Left lung (tissue), 10 donors: ENCODE results near the gene RPL38. TPM values are rescaled to one million over a fixed set of nuclear protein-coding genes. Genes with fewer than 3 reads are reported as not detected.

ENCODE experiments used
- ATAC-seq: fragments of 200-7000 bp; cut with Tn5 transposase; one replicate; pipeline ENCODE4 v1.9.1; 2020; ENCODE audit warnings: moderate library complexity
- DNase-seq, 4 donors: peaks; one replicate each; pipeline ENCODE4 v3.0.0-alpha.2; 2013 to 2020
- H3K27ac ChIP-seq, 2 donors: fragments of 200-600 bp; sonication (generic) in 1 of 2; one replicate each; pipeline versions ENCODE4 v1.5.0 to v1.8.0; 2020 to 2021
- H3K27me3 ChIP-seq, 2 donors: fragments of 200-600 bp; sonication (generic) in 1 of 2; one replicate each; pipeline versions ENCODE4 v1.5.0 to v1.8.0; 2020 to 2021
- H3K36me3 ChIP-seq, 2 donors: fragments of 200-600 bp; sonication (generic) in 1 of 2; one replicate each; pipeline versions ENCODE4 v1.5.0 to v1.8.0; 2020 to 2021
- H3K4me1 ChIP-seq, 2 donors: fragments of 200-600 bp; one replicate each; pipeline ENCODE4 v1.8.0; 2021
- H3K4me3 ChIP-seq, 2 donors: fragments of 200-600 bp; sonication (generic) in 1 of 2; one replicate each; pipeline versions ENCODE4 v1.5.0 to v1.8.0; 2020 to 2021; ENCODE audit warnings: mild to moderate bottlenecking in 1 of 2
- H3K9me3 ChIP-seq, 2 donors: fragments of 200-600 bp; sonication (generic) in 1 of 2; one replicate each; pipeline versions ENCODE4 v1.5.0 to v1.8.0; 2020 to 2021
- intact Hi-C, 2 donors: fragments of 100-400 bp; cut with DNase I; formaldehyde crosslinking; loops; one replicate each; pipeline versions ENCODE4 v1.11.2 to v1.14.2; 2022
- polyA plus RNA-seq, 6 donors: library from polyadenylated mRNA; unstranded; fragments of 120-200 nt; gene quantifications; one replicate each; pipeline ENCODE4 v1.2.1, GENCODE V29; 2013; ENCODE audit not compliant: insufficient read length in 6 of 6
- total RNA-seq, 2 donors: library from RNA; stranded (reverse); fragmentation: NEBNext Ultra II Directional; extraction: Animal tissue kit (Norgen Biotek cat#: 25700); gene quantifications; one replicate each; pipeline ENCODE4 v1.2.1, GENCODE V29; 2021
- TF ChIP-seq, protein P1 (sequence below), 2 donors: fragments of 200-600 bp; sonication (generic) in 1 of 2; IDR thresholded peaks; one replicate each; pipeline versions ENCODE4 v1.5.0 to v1.8.0; 2021; ENCODE audit warnings: antibody characterized with exemption in 2 of 2
- donor health status: DM: no; HTN: yes; CAD: no.
- donor health status: DM: no; HTN: no; CAD: no.

The RPL38 gene
- total and polyA plus RNA-seq, 8 donors = 624 to 1,464 (median 1,331) TPM

DNA sequence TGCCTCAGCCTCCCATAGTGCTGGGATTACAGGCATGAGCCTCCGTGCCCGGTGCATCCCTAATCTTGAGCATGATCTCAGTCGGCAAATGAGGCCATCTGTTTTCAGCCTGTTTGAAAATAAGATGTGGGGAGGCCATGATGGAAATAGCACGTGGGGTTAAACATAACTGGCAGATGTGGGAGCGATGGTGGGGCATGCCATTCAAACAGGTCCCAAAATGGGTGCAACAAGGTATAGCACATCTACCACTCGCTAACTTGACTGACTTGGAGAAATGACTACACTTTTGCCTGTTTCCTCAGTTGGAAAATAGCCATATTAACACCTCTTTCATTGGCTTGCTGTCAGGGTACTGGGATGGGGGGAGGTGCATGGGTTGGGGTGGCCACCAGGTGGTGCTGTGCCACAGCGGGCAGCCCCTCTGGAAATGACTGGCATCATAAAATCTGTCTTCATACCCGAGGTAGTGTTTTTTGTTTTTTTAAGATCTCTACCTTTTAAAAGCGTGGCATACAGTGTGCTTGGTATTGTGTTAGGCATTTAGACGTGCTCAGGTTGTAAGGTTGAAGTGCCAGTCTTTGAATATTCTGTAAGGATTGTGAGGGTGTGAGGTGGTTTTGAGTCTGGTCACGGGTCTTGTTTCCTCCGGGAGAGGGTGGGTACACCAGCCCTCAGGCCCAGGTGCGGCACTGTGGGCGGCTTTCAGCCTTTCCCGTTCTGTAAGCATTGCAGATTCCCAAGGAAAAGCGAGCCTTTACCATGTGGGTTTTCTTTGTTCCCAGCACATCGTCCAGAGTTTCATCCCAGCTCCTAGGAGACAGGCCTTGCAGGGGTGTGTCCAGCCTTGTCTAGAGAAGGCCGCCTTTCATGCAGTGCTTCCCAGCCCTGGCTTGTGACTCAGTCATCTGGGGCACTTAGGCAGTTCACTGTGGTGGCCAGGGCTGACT, 7.0 kb downstream of the RPL38 start:
- Histone ChIP-seq H3K4me3 (no peak overlapping the region), H3K9me3 (no peaks in the 10 kb centered on the region), H3K4me1 (peaks cover 26 to 81% of the 10 kb centered on the region in 2 donors), H3K27me3 (peaks cover 0 to 21% of the 10 kb centered on the region in 2 donors), H3K36me3 (peaks cover 0 to 56% of the 10 kb centered on the region in 2 donors), H3K27ac (no peak overlapping the region)
- intact Hi-C loops = loop anchor here in 1 of 2 donors (5.0 kb wide), 1 partner anchor 87 kb away; no protein-coding TSS in a partner anchor
- ATAC-seq (peak; percentile 53), DNase-seq (peak in 3 of 4 donors; percentile 64 to 86 (median 65))
- TF ChIP-seq, protein P1, sequence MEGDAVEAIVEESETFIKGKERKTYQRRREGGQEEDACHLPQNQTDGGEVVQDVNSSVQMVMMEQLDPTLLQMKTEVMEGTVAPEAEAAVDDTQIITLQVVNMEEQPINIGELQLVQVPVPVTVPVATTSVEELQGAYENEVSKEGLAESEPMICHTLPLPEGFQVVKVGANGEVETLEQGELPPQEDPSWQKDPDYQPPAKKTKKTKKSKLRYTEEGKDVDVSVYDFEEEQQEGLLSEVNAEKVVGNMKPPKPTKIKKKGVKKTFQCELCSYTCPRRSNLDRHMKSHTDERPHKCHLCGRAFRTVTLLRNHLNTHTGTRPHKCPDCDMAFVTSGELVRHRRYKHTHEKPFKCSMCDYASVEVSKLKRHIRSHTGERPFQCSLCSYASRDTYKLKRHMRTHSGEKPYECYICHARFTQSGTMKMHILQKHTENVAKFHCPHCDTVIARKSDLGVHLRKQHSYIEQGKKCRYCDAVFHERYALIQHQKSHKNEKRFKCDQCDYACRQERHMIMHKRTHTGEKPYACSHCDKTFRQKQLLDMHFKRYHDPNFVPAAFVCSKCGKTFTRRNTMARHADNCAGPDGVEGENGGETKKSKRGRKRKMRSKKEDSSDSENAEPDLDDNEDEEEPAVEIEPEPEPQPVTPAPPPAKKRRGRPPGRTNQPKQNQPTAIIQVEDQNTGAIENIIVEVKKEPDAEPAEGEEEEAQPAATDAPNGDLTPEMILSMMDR (IDR thresholded peaks at IDR 0.05) = peak; percentile 94

DNA sequence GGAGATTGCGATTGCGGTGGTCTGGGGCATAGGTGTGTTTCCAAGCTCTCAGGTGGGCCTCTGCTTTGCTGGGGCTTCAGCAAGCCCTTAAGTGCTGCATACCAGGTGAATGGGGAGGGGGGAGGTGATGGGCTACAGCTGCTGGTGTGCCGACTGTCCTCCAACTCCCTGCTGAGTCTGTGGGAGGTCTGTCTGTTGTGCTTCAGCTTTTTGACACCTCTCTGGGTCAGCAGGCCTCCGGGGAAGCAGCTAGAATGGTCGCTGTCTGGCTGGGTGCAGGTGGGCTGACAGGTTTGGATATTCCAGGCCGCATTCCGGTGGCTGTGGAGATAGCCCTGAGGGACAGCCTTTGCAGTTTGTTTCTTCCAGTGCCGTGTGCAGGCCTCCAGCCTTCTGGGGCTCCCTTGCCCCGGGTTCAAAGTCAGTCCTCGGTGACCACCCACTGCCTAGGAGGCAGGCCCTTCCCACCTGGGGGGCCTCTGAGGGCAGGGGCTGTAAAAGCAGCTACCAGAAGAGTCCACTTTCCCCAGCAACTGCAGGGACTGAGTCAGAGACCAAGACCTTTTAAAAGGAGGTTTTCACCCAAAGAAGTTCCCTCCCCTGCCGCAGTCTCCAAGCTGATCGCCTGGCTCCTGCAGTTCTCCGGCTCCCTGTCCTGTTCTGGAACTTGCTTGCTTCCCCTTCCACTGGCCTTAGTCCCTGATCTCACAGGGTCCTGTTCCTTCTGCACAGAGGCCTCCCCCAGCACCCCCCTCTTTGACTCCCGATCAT, 7.8 kb downstream of the RPL38 start:
- Histone ChIP-seq H3K36me3 (peaks cover 0 to 48% of the 10 kb centered on the region in 2 donors), H3K9me3 (no peaks in the 10 kb centered on the region), H3K4me1 (peaks cover 21 to 73% of the 10 kb centered on the region in 2 donors), H3K4me3 (peak overlapping the region in 1 of 2 donors; percentile 53), H3K27me3 (peaks cover 0 to 21% of the 10 kb centered on the region in 2 donors), H3K27ac (no peak overlapping the region)
- DNase-seq (peak in 1 of 4 donors; percentile 36), ATAC-seq (no peak)
- intact Hi-C loops = loop anchor here in 1 of 2 donors (5.0 kb wide), 1 partner anchor 86 kb away; no protein-coding TSS in a partner anchor
- TF ChIP-seq, protein P1 (IDR thresholded peaks at IDR 0.05) = no peak

DNA sequence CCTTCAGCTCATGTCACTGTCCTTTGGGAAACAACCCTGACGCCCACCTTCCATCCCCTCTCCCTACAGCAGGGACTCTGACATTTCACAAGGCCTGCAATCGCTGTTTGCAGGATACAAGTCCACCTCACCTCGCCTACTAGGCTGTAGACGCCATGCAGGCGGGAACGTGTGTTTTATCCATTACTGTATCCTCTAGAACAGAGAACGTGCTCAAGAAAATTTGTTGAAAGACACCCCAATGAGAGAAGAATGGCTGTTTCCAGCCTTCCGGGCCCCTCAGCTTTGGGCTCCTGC, 8.4 kb downstream of the RPL38 start:
- ATAC-seq = no peak

DNA sequence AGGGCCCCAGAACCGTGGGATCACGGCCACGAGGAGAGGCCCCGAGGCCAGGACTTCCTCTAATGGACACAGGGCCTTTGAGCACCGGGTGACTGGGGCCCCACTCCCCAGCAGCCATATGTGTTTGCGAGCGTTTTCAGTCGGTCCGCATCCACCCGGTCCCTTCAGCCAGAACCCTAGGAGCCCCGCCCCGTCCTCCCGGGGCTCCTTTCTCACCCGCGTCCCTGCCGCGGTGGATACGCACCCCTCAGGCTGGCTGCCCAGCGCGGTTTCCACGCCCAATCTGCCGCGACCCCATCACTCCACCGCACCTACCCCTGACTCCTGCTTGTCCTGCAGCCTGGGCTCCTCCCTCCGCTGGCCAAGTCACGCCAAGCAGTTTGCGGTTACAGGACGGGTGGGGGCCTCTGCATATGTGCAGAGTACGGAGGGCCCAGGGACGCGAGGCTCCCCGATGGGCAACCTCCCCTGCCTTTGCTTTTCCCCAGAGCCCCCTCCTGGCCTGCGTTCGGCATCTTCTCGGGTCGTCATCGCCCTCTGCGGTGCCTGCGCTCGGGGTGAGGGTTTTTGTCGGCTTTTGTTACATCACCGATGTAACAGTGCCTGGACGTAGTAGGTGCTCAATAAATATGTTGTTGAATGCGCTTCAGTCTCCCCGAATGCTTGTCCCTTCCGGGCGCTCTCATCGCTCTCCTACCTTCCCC, 8.9 kb downstream of the RPL38 start:
- Histone ChIP-seq H3K9me3 (no peaks in the 10 kb centered on the region), H3K4me3 (peak overlapping the region; percentile 53 to 54), H3K36me3 (peaks cover 0 to 37% of the 10 kb centered on the region in 2 donors), H3K4me1 (peaks cover 21 to 64% of the 10 kb centered on the region in 2 donors), H3K27me3 (peaks cover 0 to 21% of the 10 kb centered on the region in 2 donors), H3K27ac (peak overlapping the region; percentile 79 to 81)
- ATAC-seq (peak; percentile 5), DNase-seq (peak in 1 of 4 donors; percentile 83)
- intact Hi-C loops = loop anchor here in 1 of 2 donors (5.0 kb wide), 1 partner anchor 85 kb away; no protein-coding TSS in a partner anchor
- TF ChIP-seq, protein P1 (IDR thresholded peaks at IDR 0.05) = no peak

More for the DNA sequence above, 8.4 kb downstream of the RPL38 start:
- intact Hi-C loops = loop anchor here in 1 of 2 donors (5.0 kb wide), 1 partner anchor 85 kb away; no protein-coding TSS in a partner anchor
- peaks cover 0 to 42% of the 10 kb centered on the region in 2 donors for H3K36me3 ChIP-seq
- peaks cover 21 to 69% of the 10 kb centered on the region in 2 donors for H3K4me1 ChIP-seq
- TF ChIP-seq, protein P1 (IDR thresholded peaks at IDR 0.05) = no peak
- H3K27ac ChIP-seq = peak overlapping the region in 1 of 2 donors; percentile 81
- H3K4me3 ChIP-seq = peak overlapping the region; percentile 53 to 54
- H3K27me3 ChIP-seq = peaks cover 0 to 21% of the 10 kb centered on the region in 2 donors
- no peaks in the 10 kb centered on the region for H3K9me3 ChIP-seq
- DNase-seq = no peak
